Chondrocyte (in vitro differentiated cells): Measurements from ENCODE around the gene NUTF2. TPM values are rescaled to one million over a fixed set of nuclear protein-coding genes. Genes with fewer than 3 reads are reported as not detected.
A peak's percentile ranks its signal among the peaks of the same experiment; 100 is the strongest.

Source experiments
- DNase-seq: peaks from one replicate; pipeline ENCODE4 v3.0.0; 2021; ENCODE audit warnings: mixed read lengths, low spot score
- H3K27ac Mint-ChIP-seq: one replicate; pipeline ENCODE4 v1.8.0; 2021; ENCODE audit warnings: mild to moderate bottlenecking, moderate library complexity, mixed read lengths; ENCODE audit not compliant: unreplicated experiment
- H3K27me3 Mint-ChIP-seq: 2 replicates; pipeline ENCODE4 v1.8.0; 2021; ENCODE audit warnings: low read depth, mixed read lengths
- H3K36me3 Mint-ChIP-seq: 2 replicates; pipeline ENCODE4 v1.8.0; 2021; ENCODE audit warnings: low read depth, mixed read lengths
- H3K4me1 Mint-ChIP-seq: 2 replicates; pipeline ENCODE4 v1.8.0; 2021; ENCODE audit warnings: low read depth, mild to moderate bottlenecking, mixed read lengths
- H3K4me3 Mint-ChIP-seq: one replicate; pipeline ENCODE4 v1.8.0; 2021; ENCODE audit warnings: mild to moderate bottlenecking, moderate library complexity, mixed read lengths; ENCODE audit not compliant: unreplicated experiment
- H3K9me3 Mint-ChIP-seq: 2 replicates; pipeline ENCODE4 v1.8.0; 2021; ENCODE audit warnings: low read depth, mixed read lengths
- CTCF ChIP-seq: fragments of 200-600 bp; sonication (generic); IDR thresholded peaks from 2 replicates; pipeline ENCODE4 v1.5.0; 2021; ENCODE audit warnings: antibody characterized with exemption, mild to moderate bottlenecking, moderate library complexity
- total RNA-seq: library from RNA; stranded (reverse); gene quantifications from 3 replicates; pipeline ENCODE4 v1.2.1, GENCODE V29; 2021

The NUTF2 gene
- total RNA-seq, 1 donor from 2014 or later = 135 TPM

- H3K9me3 Mint-ChIP-seq = no peaks in the 10 kb centered on the region
- no peaks in the 10 kb centered on the region for H3K27me3 Mint-ChIP-seq
- peaks cover 4% of the 10 kb centered on the region for H3K4me1 Mint-ChIP-seq
- no peak overlapping the region for H3K4me3 Mint-ChIP-seq
- TF ChIP-seq CTCF = no peak
- peaks cover 18% of the 10 kb centered on the region for H3K36me3 Mint-ChIP-seq
- DNase-seq = no peak
- H3K27ac Mint-ChIP-seq = no peak overlapping the region
Observed at GRCh38 chr16:67886387-67886786, 39.7 kb downstream of the NUTF2 start.

DNA sequence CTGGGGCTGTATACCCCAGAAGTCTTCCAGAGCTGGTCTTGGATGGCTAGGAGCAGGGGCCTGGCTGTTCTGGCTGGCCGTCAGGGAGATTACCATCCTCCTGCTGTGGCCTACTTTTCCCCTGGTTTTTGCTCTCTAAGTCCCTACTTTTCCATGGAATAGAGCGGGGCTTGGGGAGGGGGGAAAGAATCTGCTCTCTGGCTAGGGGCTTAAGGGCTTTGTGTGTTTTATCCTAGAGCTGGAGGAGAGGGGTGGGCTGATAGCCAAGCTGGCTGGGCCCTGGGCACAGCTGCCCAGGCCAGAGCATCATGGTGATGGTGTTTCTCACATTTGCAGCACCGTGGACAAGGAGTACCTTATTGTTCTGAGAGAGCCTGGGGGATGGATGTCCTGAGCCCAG, 41.6 kb downstream of the NUTF2 start:
- DNase-seq = no peak

GRCh38 chr16:67892375-67892774, 45.6 kb downstream of the NUTF2 start:
- no peak for TF ChIP-seq CTCF
- H3K9me3 Mint-ChIP-seq = no peaks in the 10 kb centered on the region
- H3K36me3 Mint-ChIP-seq = no peaks in the 10 kb centered on the region
- no peak for DNase-seq
- no peaks in the 10 kb centered on the region for H3K27me3 Mint-ChIP-seq
- H3K27ac Mint-ChIP-seq = peak overlapping the region; percentile 91
- H3K4me1 Mint-ChIP-seq = peaks cover 32% of the 10 kb centered on the region
- H3K4me3 Mint-ChIP-seq = peak overlapping the region; percentile 74

More for the DNA sequence above, 41.6 kb downstream of the NUTF2 start:
- Mint-ChIP-seq H3K27ac (no peak overlapping the region), H3K27me3 (no peaks in the 10 kb centered on the region), H3K9me3 (no peaks in the 10 kb centered on the region), H3K4me1 (peaks cover 13% of the 10 kb centered on the region), H3K36me3 (peaks cover 10% of the 10 kb centered on the region), H3K4me3 (no peak overlapping the region)
- no peak for TF ChIP-seq CTCF

- H3K9me3 Mint-ChIP-seq = no peaks in the 10 kb centered on the region
- H3K36me3 Mint-ChIP-seq = no peaks in the 10 kb centered on the region
- peak within 1 kb of the TSS; percentile 95 for H3K27ac Mint-ChIP-seq
- TF ChIP-seq CTCF = peak; percentile 23
- H3K4me3 Mint-ChIP-seq = peak within 1 kb of the TSS; percentile 90
- peak; percentile 98 for DNase-seq
- peaks cover 35% of the 10 kb centered on the region for H3K4me1 Mint-ChIP-seq
- no peaks in the 10 kb centered on the region for H3K27me3 Mint-ChIP-seq
Observed at GRCh38 chr16:67892899-67893742, 46.4 kb downstream of the NUTF2 start, which contains the start of gene PSKH1. Gene PSKH1, plus strand, starts transcription at chr16:67893254. Its CDS starts 15,496 bp downstream, at chr16:67908750.

DNA sequence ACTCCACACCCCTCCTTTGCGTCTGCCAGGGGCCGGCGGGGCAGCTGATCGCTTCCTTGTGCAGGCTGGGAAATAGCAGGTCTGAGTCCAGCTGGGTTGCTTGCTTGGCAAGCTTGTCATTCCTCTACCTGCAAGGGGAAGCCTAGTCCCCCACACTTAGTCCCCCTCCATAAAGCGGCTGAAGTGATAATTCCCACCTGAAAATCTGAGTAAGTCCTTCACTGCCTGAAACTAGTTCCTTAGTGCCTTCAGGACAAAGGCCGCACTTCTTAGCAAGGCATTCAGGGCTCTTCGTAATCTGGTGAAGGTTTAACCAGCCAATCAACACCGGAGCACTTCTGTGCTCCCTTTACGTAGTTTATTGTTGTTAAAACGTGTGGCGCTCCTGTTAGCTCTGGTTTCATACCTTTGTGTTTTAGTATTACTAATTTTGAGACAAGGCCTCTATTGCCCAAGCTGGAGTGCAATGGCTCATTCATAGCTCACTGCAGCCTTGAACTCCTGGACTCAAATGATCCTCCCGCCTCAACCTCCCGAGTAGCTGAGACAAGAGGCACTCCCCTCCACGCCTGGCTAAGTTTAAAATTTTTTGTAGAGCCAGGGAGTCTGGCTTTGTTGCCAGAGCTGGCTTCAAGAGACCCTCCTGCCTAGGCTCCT, 47.1 kb downstream of the NUTF2 start:
- Mint-ChIP-seq H3K9me3 (no peaks in the 10 kb centered on the region), H3K4me3 (peak overlapping the region; percentile 90), H3K27ac (peak overlapping the region; percentile 95), H3K27me3 (no peaks in the 10 kb centered on the region), H3K36me3 (no peaks in the 10 kb centered on the region), H3K4me1 (peaks cover 35% of the 10 kb centered on the region)
- DNase-seq = no peak
- TF ChIP-seq CTCF = no peak
